ENCODE data around the gene CXADR.

CXADR gene

GRCh38 chr21:17585875-17586450, 73.1 kb downstream of the CXADR start:
- no peak overlapping the region for H3K4me3 ChIP-seq (replicated peaks; ENCODE audit: low read depth, low read length)
- peak; percentile 36 for TF ChIP-seq CTCF (IDR thresholded peaks at IDR 0.05; ENCODE audit: low read depth, low read length, missing control alignments)
- peak; percentile 52 for DNase-seq (ENCODE audit: extremely low read depth, low read depth)

- no peak for DNase-seq (ENCODE audit: extremely low read depth, low read depth)
- no peak overlapping the region for H3K4me3 ChIP-seq (replicated peaks; ENCODE audit: low read depth, low read length)
- no peak for TF ChIP-seq CTCF (IDR thresholded peaks at IDR 0.05; ENCODE audit: low read depth, low read length, missing control alignments)
Measured at GRCh38 chr21:17590430-17590829, 77.6 kb downstream of the CXADR start.

GRCh38 chr21:17597680-17598079, 84.8 kb downstream of the CXADR start:
- DNase-seq (ENCODE audit: extremely low read depth, low read depth), result no peak
- no peak for TF ChIP-seq CTCF (IDR thresholded peaks at IDR 0.05; ENCODE audit: low read depth, low read length, missing control alignments)
- no peak overlapping the region for H3K4me3 ChIP-seq (replicated peaks; ENCODE audit: low read depth, low read length)

- no peak overlapping the region for H3K4me3 ChIP-seq (replicated peaks; ENCODE audit: low read depth, low read length)
- no peak for DNase-seq (ENCODE audit: extremely low read depth, low read depth)
- no peak for TF ChIP-seq CTCF (IDR thresholded peaks at IDR 0.05; ENCODE audit: low read depth, low read length, missing control alignments)
Measured at GRCh38 chr21:17598437-17598836, 85.6 kb downstream of the CXADR start.

- H3K4me3 ChIP-seq (replicated peaks; ENCODE audit: low read depth, low read length), result no peak overlapping the region
- no peak for DNase-seq (ENCODE audit: extremely low read depth, low read depth)
- no peak for TF ChIP-seq CTCF (IDR thresholded peaks at IDR 0.05; ENCODE audit: low read depth, low read length, missing control alignments)
Measured at GRCh38 chr21:17602874-17603273, 90.0 kb downstream of the CXADR start.

GRCh38 chr21:17607684-17608083, 94.8 kb downstream of the CXADR start:
- DNase-seq (ENCODE audit: extremely low read depth, low read depth), result no peak
- no peak overlapping the region for H3K4me3 ChIP-seq (replicated peaks; ENCODE audit: low read depth, low read length)
- TF ChIP-seq CTCF (IDR thresholded peaks at IDR 0.05; ENCODE audit: low read depth, low read length, missing control alignments), result no peak

GRCh38 chr21:17609681-17610080, 96.8 kb downstream of the CXADR start:
- no peak for DNase-seq (ENCODE audit: extremely low read depth, low read depth)
- TF ChIP-seq CTCF (IDR thresholded peaks at IDR 0.05; ENCODE audit: low read depth, low read length, missing control alignments), result no peak
- H3K4me3 ChIP-seq (replicated peaks; ENCODE audit: low read depth, low read length), result no peak overlapping the region
